K562 (cell line): ENCODE data around the gene HOXC4. TPM values are rescaled to one million over a fixed set of nuclear protein-coding genes. Genes with fewer than 3 reads are reported as not detected.
A peak's percentile ranks its signal among the peaks of the same experiment; 100 is the strongest.

Experiments
- CC2D1A ChIP-seq: fragments of 450-650 bp; IDR thresholded peaks from 2 replicates; pipeline ENCODE4 v1.6.1; 2017; ENCODE audit warnings: mild to moderate bottlenecking
- CEBPB ChIP-seq: fragments of 450-650 bp; IDR thresholded peaks from 2 replicates; pipeline ENCODE4 v1.6.1; 2016; ENCODE audit warnings: missing genetic modification characterization, missing compliant biosample characterization
- DPF2 ChIP-seq: fragments of 450-650 bp; IDR thresholded peaks from 2 replicates; pipeline ENCODE4 v1.6.1; 2016
- ETV5 ChIP-seq: sonication (generic); formaldehyde crosslinking; IDR thresholded peaks from 2 replicates; pipeline ENCODE4 v1.4.0; 2020; ENCODE audit warnings: low read depth, mild to moderate bottlenecking, missing genetic modification reagents
- FOXK1 ChIP-seq: sonication (generic); formaldehyde crosslinking; IDR thresholded peaks from 2 replicates; pipeline ENCODE4 v1.8.0; 2022; ENCODE audit warnings: missing genetic modification reagents, mild to moderate bottlenecking, borderline replicate concordance
- IRF2 ChIP-seq: sonication (generic); formaldehyde crosslinking; IDR thresholded peaks from 2 replicates; pipeline ENCODE4 v1.8.1; 2022; ENCODE audit warnings: mild to moderate bottlenecking, missing genetic modification reagents
- JUN ChIP-seq, 2 experiments: sonication (generic) in 1 of 2; formaldehyde crosslinking in 1 of 2; IDR thresholded peaks; 2 replicates each; pipeline versions ENCODE4 v1.6.1 to v1.8.0; 2012 to 2022; ENCODE audit warnings: borderline replicate concordance in 2 of 2, mild to moderate bottlenecking in 2 of 2, improper control_type of control experiment in 1 of 2, low read depth in 1 of 2, low read length in 1 of 2, missing genetic modification reagents in 1 of 2
- LARP7 ChIP-seq: fragments of 450-650 bp; IDR thresholded peaks from 2 replicates; pipeline ENCODE4 v1.6.1; 2016
- MXI1 ChIP-seq: IDR thresholded peaks from 2 replicates; pipeline ENCODE4 v1.6.1; 2011; ENCODE audit warnings: low read depth, mild to moderate bottlenecking, improper control_type of control experiment, low read length
- PTRF ChIP-seq: fragments of 450-650 bp; IDR thresholded peaks from 2 replicates; pipeline ENCODE4 v1.6.1; 2016; ENCODE audit warnings: mild to moderate bottlenecking, missing genetic modification characterization, missing compliant biosample characterization
- PYGO2 ChIP-seq: fragments of 450-650 bp; IDR thresholded peaks from 2 replicates; pipeline ENCODE4 v1.6.1; 2016; ENCODE audit warnings: mild to moderate bottlenecking, missing genetic modification characterization, moderate library complexity, missing compliant biosample characterization
- SMAD4 ChIP-seq: fragments of 250-450 bp; sonication (Bioruptor Pico); conservative IDR thresholded peaks from 2 replicates; pipeline ENCODE4 v1.8.0; 2021; ENCODE audit warnings: inconsistent platforms, mild to moderate bottlenecking, moderate library complexity
- SRF ChIP-seq, 2 experiments: fragments of 250-450, 450-650 bp in 1 of 2; sonication (Bioruptor Pico) in 1 of 2; sonication (generic) in 1 of 2; formaldehyde crosslinking; IDR thresholded peaks; 2 replicates each; pipeline versions ENCODE4 v1.5.0 to v1.5.1; 2020 to 2022; ENCODE audit warnings: mild to moderate bottlenecking in 1 of 2, missing genetic modification reagents in 1 of 2
- SRSF3 ChIP-seq: fragments of 200-400 bp; formaldehyde crosslinking; IDR thresholded peaks from 2 replicates; pipeline ENCODE4 v1.6.1; 2016; ENCODE audit warnings: mild to moderate bottlenecking, low read length, moderate library complexity; ENCODE audit not compliant: insufficient read depth
- STAG1 ChIP-seq: sonication (generic); formaldehyde crosslinking; IDR thresholded peaks from 2 replicates; pipeline ENCODE4 v1.5.0; 2020; ENCODE audit warnings: missing genetic modification reagents, borderline replicate concordance
- TAF15 ChIP-seq: fragments of 200-400 bp; formaldehyde crosslinking; IDR thresholded peaks from 2 replicates; pipeline ENCODE4 v1.6.1; 2017; ENCODE audit warnings: mild to moderate bottlenecking, low read depth, low read length, moderate library complexity
- ZBED1 ChIP-seq: IDR thresholded peaks from 2 replicates; pipeline ENCODE4 v1.6.1; 2014
- ZNF445 ChIP-seq: fragments of 250-450 bp; sonication (Bioruptor Pico); IDR thresholded peaks from 2 replicates; pipeline ENCODE4 v1.4.0; 2020; ENCODE audit warnings: low read depth, mild to moderate bottlenecking, moderate library complexity
- ZNF584 ChIP-seq: fragments of 200-800 bp; sonication (Bioruptor generic); IDR thresholded peaks from 2 replicates; pipeline ENCODE4 v1.6.1; 2016; ENCODE audit warnings: low read depth, mild to moderate bottlenecking, missing genetic modification characterization, missing compliant biosample characterization
- ZNF830 ChIP-seq: fragments of 250-450 bp; sonication (Bioruptor Pico); IDR thresholded peaks from 2 replicates; pipeline ENCODE4 v1.5.0; 2021; ENCODE audit warnings: mild to moderate bottlenecking
- polyA plus RNA-seq, 8 experiments: library from polyadenylated mRNA; depleted of rRNA in 4 of 8; stranded (reverse) in 5 of 8; unstranded in 3 of 8; fragments of >200 nt; fragmentation: Nextera tagmentation in 2 of 8; fragmentation: Illumina TruSeq in 1 of 8; extraction: Ambion mirVana in 2 of 8; extraction: Trizol in 1 of 8; gene quantifications; 2 replicates each; pipeline versions ENCODE4 v1.2.1 to v1.2.3, GENCODE V29; 2011 to 2014; ENCODE audit warnings: inconsistent platforms in 1 of 8, missing spikeins in 1 of 8
- total RNA-seq, 7 experiments: library from RNA; depleted of rRNA in 6 of 7; stranded (reverse); fragments of >200 nt in 6 of 7; fragmentation: Illumina TruSeq in 2 of 7; extraction: Trizol in 2 of 7; gene quantifications; 2 replicates each; pipeline versions ENCODE4 v1.2.1 to v1.2.3, GENCODE V29; 2011 to 2021; ENCODE audit warnings: low replicate concordance in 1 of 7
- TF ChIP-seq, protein P1 (sequence below), 2 experiments: fragments of 450-650 bp in 1 of 2; IDR thresholded peaks; 2 replicates each; pipeline ENCODE4 v1.6.1; 2011 to 2017; ENCODE audit warnings: low read depth in 2 of 2, antibody characterized with exemption in 1 of 2, borderline replicate concordance in 1 of 2, low read length in 1 of 2, mild to moderate bottlenecking in 1 of 2, mixed read lengths in 1 of 2; ENCODE audit not compliant: control insufficient read depth in 1 of 2
- TF ChIP-seq, protein P2 (sequence below): fragments of 250-450 bp; sonication (Bioruptor Pico); IDR thresholded peaks from 2 replicates; pipeline ENCODE4 v1.9.0; 2021; ENCODE audit warnings: mild to moderate bottlenecking
- TF ChIP-seq, protein P3 (sequence below), 2 experiments: IDR thresholded peaks; 2 replicates each; pipeline ENCODE4 v1.6.1; 2011; ENCODE audit warnings: borderline replicate concordance in 1 of 2, control low read depth in 1 of 2, low read depth in 1 of 2, low read length in 1 of 2, mild to moderate bottlenecking in 1 of 2, mixed read lengths in 1 of 2, moderate library complexity in 1 of 2; ENCODE audit not compliant: insufficient read depth in 1 of 2, insufficient read length in 1 of 2, poor library complexity in 1 of 2, severe bottlenecking in 1 of 2; ENCODE audit errors: extremely low read depth in 1 of 2

Gene HOXC4
- total and polyA plus RNA-seq, 9 of the 15 experiments (the other 6 are each of a cell fraction or from before 2014, with no cell fraction given), result 0.06 to 1.5 (median 0.44) TPM; not detected in 1

DNA sequence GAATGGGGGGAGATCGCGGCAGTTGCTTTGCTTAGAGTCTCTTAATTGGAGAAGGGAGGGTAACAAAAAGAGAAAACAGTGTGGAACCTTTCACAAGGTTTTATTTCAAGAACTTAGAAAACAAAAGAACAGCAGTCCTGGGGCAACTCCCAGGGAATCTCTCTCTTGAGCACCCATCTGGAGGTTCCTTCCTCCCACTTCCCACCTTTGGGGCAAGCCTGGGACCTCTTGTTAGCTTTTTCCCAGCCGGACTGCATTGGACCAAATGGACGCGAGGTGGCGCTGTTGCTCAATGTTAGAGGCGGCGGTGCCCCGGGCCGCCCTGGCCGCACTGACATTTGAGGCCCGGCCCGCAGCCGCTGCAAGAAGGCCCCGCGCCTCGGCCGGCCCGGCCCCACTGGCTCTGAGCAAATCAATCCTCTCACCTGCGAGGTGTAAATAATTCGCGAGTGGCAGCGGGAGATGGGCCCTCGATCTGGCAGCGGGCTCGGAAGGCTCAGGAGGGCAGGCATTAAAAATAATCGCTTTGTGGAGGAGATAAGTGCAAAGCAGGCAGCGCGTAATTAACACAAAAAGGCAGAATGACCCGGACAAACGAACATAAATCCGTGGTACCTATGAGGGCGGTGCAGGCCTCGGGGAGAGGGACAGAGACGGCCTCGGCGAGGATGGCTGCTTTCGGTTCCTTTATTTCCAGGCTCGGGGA is 47.6 kb upstream of the HOXC4 start (continued):
- peak in 1 of 2 experiments; percentile 85; a peak in 2 of 4 replicates for TF ChIP-seq SRF (CRISPR knock-in tag; IDR thresholded peaks at IDR 0.05)
- no peak for TF ChIP-seq ZNF584 (CRISPR knock-in tag)
- TF ChIP-seq IRF2, result no peak
- TF ChIP-seq SRSF3, result no peak
- no peak for TF ChIP-seq PYGO2 (tag)
- peak; percentile 11; the same call in 1 of the 2 replicates for TF ChIP-seq JUN (IDR thresholded peaks at IDR 0.05; ENCODE audit: borderline replicate concordance, low read depth, low read length)
- no peak for TF ChIP-seq JUN (CRISPR knock-in tag; IDR thresholded peaks at IDR 0.05; ENCODE audit: borderline replicate concordance)
- no peak for TF ChIP-seq LARP7
- TF ChIP-seq TAF15, result no peak
- TF ChIP-seq ZNF445 (CRISPR knock-in tag), result no peak
- peak; percentile 85 for TF ChIP-seq STAG1 (CRISPR knock-in tag)
- TF ChIP-seq MXI1, result 0 out of 2 replicates have a peak, but pooled peaks have one; percentile 13
- TF ChIP-seq, protein P1, sequence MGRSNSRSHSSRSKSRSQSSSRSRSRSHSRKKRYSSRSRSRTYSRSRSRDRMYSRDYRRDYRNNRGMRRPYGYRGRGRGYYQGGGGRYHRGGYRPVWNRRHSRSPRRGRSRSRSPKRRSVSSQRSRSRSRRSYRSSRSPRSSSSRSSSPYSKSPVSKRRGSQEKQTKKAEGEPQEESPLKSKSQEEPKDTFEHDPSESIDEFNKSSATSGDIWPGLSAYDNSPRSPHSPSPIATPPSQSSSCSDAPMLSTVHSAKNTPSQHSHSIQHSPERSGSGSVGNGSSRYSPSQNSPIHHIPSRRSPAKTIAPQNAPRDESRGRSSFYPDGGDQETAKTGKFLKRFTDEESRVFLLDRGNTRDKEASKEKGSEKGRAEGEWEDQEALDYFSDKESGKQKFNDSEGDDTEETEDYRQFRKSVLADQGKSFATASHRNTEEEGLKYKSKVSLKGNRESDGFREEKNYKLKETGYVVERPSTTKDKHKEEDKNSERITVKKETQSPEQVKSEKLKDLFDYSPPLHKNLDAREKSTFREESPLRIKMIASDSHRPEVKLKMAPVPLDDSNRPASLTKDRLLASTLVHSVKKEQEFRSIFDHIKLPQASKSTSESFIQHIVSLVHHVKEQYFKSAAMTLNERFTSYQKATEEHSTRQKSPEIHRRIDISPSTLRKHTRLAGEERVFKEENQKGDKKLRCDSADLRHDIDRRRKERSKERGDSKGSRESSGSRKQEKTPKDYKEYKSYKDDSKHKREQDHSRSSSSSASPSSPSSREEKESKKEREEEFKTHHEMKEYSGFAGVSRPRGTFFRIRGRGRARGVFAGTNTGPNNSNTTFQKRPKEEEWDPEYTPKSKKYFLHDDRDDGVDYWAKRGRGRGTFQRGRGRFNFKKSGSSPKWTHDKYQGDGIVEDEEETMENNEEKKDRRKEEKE (IDR thresholded peaks at IDR 0.05; ENCODE audit: borderline replicate concordance in 1 of 2, control insufficient read depth in 1 of 2, low read depth in 2 of 2, low read length in 1 of 2), result no peak
- TF ChIP-seq, protein P2, sequence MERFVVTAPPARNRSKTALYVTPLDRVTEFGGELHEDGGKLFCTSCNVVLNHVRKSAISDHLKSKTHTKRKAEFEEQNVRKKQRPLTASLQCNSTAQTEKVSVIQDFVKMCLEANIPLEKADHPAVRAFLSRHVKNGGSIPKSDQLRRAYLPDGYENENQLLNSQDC (CRISPR knock-in tag), result no peak
- TF ChIP-seq PTRF (tag), result no peak
- TF ChIP-seq CC2D1A, result 0 out of 2 replicates have a peak, but pooled peaks have one; percentile 53
- TF ChIP-seq DPF2, result no peak
- TF ChIP-seq, protein P3, sequence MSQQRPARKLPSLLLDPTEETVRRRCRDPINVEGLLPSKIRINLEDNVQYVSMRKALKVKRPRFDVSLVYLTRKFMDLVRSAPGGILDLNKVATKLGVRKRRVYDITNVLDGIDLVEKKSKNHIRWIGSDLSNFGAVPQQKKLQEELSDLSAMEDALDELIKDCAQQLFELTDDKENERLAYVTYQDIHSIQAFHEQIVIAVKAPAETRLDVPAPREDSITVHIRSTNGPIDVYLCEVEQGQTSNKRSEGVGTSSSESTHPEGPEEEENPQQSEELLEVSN (IDR thresholded peaks at IDR 0.05; ENCODE audit: borderline replicate concordance in 1 of 2, extremely low read depth in 1 of 2, insufficient read depth in 1 of 2, insufficient read length in 1 of 2, low read depth in 1 of 2, low read length in 1 of 2, poor library complexity in 1 of 2, severe bottlenecking in 1 of 2), result peak in 1 of 2 experiments; percentile 15
- no peak for TF ChIP-seq ZBED1
- no peak for TF ChIP-seq FOXK1 (CRISPR knock-in tag)
- TF ChIP-seq SMAD4 (CRISPR knock-in tag), result no peak
- TF ChIP-seq CEBPB (tag), result no peak
- no peak for TF ChIP-seq ZNF830
- no peak for TF ChIP-seq ETV5 (CRISPR knock-in tag)
